ENCODE results near the gene PTDSS2.

Gene PTDSS2

DNA sequence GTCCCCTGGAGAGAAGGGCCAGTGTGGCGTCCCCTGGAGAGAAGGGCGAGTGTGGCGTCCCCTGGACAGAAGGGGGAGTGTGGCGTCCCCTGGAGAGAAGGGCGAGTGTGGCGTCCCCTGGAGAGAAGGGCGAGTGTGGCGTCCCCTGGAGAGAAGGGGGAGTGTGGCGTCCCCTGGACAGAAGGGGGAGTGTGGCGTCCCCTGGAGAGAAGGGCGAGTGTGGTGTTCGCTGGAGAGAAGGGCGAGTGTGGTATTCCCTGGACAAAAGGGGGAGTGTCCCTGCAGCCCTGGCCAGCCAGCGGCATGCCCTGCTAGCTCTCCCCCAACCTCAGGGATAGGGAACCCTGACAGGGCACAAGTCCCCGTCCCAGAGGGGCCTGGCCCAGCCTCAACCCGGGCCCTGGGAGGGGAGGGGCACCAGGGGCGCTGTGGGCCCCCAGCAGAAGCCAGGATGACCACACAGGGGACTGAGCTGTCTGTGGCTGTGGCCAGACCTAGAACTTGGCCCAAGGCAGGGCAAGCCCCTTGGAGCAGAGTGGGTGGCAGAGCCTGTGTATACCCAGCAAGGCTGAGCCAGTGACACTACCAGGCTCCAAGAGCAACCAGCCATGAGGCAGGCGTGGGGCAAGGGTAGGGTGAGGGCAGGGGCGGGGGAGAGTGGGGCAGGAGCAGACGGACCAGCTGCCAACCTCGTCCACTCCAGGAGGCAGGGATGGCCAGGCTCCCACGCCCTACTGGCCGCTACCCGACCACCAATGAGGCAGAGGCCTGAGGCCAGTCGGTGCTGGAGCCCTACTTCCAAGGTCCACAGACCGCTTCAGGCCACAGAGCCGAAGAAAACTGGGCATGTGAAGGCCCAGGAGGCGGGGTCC is 81.1 kb downstream of the PTDSS2 start:
- DNase-seq (ENCODE audit: low read depth in 3 of 3): no peak

DNA sequence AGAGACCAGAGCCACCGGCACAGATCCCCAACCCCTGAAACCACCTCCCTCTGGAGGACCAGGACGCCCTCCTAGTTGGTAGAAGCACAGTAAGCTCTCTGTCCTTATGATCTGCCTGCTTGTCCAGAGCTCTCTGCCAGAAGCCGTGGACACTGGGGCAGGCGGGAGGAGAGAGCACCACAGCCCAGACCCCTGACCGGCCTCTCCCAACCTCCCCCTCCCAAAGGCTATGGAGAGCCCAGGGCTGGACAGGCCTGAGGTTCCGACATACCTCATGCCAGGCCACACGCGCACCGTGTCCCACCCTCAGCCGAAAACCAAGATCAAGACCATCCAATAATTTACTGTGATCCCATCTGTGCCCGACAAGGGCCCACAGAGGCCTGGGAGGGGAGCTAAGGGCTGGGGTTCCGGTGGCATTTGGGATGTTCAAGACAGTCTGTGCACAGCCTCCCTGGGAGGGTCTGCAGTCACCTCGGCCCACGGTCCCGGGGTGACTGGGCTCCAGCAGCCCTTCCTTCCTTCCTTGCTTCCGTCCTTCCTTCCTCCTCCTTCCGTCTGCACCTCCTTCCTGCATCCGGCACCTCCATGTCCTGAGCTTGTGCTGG is 81.9 kb downstream of the PTDSS2 start:
- no peak for DNase-seq (ENCODE audit: low read depth in 3 of 3)

DNA sequence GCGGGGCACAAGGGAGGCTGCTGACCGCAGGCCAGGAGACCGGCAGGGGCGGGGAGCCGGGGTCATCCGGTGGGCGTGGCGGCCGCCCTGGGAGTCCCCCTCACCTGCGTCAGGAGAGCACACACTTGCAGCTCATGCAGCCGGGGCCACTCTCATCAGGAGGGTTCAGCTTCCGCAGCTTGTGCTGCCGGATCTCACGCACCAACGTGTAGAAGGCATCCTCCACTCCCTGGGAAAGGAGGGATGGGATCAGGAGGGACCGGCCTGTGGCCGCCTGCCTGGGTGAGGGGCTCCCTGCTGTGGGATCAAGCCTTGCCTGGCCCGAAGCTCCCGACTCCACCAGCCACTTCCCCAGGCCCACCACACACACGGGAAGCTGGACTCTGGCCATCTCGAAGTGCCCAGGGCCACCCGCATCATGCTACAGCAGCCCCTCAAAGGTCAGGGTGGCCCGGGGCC is 82.5 kb downstream of the PTDSS2 start:
- DNase-seq (ENCODE audit: low read depth in 3 of 3): no peak

DNA sequence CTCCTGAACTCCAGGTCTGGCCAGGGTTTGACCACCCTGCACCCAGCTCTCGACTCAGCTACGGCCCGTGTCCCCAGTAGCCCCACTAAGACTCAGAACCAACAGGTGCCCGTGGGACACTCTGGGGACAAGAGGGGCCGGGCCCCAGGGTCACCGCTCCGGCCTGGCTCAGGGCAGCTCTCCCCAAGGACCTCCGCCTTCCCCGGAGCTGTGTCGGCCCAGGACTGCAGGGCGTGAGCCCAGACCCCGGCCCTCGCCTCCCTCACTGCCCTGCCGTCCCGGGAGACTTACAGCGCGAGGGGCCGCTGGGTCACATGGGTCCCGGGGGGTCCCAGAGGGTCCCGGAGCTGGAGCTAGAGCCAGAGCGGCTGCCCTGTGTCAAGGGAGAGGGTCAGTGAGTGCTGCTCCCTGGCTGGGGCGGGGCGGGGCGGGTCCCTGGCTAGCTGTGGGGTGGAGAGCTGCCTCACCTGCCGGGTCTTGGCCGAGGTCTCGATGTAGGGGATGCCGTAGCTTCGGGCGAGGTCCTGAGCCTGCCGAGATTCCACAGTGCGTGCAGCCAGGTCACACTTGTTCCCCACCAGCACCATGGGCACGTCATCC is 83.0 kb downstream of the PTDSS2 start:
- no peak for DNase-seq (ENCODE audit: low read depth in 3 of 3)

DNA sequence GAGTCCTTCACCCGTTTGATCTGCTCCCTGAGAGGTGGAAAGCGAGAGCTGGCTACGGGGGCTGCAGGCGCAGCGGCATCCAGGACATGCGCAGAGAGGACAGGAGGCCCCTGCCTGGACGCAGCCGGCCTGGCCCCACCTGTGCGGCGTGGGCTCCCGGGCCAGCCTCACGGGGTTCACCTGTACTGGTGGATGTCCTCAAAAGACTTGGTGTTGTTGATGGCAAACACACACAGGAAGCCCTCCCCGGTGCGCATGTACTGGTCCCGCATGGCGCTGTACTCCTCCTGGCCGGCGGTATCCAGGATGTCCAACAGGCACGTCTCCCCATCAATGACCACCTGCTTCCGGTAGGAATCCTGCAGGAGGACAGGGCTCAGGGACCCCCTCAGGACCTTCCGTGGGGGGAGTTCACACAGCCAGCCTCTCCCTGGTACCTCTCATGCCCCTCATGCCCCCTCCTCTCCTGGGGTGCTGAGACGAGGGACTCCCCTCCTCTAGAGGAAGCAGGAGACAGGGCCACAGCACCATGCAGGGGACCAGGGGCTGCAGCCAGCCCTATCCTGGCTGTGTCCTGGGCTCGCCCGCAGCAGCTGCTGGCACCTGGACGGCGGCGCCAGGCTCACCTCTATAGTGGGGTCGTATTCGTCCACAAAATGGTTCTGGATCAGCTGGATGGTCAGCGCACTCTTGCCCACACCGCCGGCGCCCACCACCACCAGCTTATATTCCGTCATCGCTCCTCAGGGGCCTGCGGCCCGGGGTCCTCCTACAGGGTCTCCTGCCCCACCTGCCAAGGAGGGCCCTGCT is 83.7 kb downstream of the PTDSS2 start:
- DNase-seq (ENCODE audit: low read depth in 3 of 3): no peak

DNA sequence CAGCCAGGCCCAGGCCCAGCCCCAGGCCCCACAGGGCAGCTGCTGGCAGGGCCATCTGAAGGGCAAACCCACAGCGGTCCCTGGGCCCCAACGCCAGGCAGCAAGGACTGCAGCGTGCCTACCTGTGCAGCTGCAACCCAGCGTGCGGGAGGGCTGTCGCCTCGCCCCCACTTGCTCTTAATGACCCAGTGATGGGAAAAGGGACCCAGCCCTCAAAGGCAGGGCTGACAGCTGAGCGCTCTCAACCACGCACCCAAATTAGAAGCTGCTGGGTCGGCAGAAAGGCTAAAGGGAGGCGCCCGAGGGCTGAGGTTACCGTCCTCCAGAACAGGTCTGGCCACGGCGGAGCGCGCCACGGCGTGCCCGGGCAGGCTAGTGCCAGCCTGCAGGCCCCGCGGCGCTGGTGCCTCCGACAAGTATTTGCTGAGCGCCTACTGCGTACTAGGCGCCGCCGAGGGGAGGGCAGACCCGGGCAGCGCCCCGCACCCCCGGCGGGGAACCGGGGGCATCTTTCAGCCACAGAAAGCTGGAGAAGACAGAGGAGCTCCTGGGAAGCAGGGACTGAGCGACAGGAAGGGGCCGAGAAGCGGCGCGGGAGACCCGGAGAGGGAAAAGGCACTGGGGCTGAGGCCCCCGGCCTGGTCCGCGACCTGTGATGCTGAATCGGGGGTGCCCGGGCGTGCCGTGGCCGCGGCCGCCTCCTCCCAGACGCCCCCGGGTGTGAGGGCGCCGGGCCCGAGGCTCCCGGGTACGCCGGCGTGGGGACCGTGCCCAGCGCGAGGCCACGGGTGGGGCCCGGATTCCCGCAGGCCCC is 84.5 kb downstream of the PTDSS2 start:
- peak in 1 of 3 experiments; percentile 26 for DNase-seq (ENCODE audit: low read depth in 3 of 3)

- no peak for DNase-seq (ENCODE audit: low read depth in 3 of 3)
These were observed 85.1 kb downstream of the PTDSS2 start for GRCh38 chr11:535210-535518.

GRCh38 chr11:535519-536454 is 85.7 kb downstream of the PTDSS2 start, which contains the start of gene HRAS:
Gene HRAS (minus strand): TSS chr11:535576.
- DNase-seq (ENCODE audit: low read depth in 3 of 3): peak; percentile 92 to 96 (median 94)

DNA sequence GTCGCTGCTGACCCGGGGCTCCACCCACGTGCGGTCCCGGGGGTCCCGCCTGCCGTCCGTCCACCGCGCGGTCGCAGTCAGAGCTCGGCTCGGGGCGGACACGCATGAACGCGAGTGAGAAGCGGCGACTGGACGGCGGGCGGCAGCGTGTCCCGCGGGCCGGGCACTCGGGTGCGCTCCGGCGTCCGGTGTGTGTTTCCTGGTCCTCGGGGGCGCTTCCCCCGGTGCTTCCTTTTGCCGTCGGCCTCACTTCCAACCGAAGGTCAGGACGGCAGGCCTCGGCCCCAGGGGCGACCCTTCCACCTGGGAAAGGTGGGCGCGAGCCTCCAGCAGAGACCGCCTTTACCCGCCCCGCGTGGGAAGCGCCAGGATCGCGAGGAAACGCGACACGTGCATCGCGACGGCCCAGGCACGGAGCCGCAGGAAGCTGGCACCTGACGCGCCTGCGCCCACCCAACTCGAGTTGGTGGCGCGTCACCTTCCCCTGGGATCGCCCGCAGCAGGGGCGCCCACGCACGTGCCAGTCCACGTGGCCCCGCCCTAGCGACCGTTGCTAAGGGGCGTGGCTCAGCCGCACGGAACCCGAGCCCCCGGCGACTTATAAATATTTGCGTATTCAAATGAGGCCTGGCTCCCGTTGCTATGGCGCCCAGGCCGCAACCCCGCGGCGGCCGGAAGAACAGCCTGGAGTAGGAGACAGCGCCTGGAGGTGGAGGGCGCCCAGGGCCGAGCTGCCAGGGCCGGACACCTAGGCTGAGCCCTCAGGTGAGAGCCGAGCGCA is 87.0 kb downstream of the PTDSS2 start, which contains the start of gene LRRC56:
TSS of gene LRRC56 (plus strand) at position 687 of the 781 bp plus-strand sequence. CDS start 3,158 bp downstream, outside the sequence.
- peak; percentile 86 to 91 (median 89) for DNase-seq (ENCODE audit: low read depth in 3 of 3)

- DNase-seq (ENCODE audit: low read depth in 3 of 3): no peak
These were observed 87.7 kb downstream of the PTDSS2 start for GRCh38 chr11:537622-538430.

DNA sequence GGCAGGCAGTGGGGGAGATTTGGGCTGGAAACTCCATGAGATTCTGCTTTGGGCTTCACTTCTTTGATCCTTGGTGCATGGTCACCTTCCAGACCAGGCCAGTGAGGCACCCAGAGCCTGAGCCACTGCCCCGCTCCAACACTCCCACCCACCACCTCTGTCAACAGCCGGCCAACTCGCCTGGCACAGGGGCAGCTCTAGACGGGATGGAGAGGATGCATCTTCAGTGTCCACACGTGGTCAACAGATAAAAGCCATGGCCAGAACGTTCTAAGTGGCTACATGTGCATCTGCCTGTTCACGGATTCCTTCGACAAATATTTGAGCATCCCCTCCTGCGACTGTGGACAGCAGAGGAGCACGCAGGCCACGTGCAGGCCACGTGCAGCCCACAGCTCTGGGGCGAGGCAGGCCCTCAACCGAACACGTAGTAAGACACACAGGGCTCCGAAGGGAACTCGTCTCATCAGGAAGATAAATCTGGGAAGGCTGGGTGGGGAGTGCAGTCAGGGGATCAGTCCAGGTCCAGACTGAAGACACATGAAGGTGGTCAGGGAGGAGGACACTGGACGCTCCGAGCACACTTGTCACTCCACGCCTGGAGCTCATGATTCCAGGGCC is 88.5 kb downstream of the PTDSS2 start:
- DNase-seq (ENCODE audit: low read depth in 3 of 3): no peak

DNA sequence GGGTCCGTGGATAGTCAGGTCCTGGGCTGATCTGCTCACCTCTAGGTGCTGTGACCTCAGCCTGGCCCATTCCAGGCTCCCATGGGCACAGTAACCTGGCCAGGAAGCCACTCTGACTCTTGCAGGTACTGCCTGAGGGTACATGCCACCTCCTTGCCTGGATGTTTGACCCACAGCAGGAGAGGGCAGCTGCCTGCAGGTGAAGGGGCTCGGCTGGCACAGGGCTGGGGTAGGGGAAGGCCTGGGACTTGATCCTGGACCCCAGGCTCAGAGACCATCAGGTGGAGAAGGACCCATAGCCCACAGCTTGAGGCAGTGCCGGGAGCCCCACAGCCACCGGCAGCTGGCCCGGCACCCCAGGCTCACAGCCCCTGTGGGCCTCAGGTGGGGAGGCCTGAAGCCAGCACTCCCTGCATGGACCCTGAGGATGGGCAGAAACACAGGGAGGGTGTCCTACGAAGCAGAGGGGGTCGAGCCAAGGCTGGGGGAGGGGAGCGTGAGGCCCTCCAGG is 89.9 kb downstream of the PTDSS2 start:
- no peak for DNase-seq (ENCODE audit: low read depth in 3 of 3)

Measured in stimulated activated CD4-positive, alpha-beta T cell treated with anti-CD3 and anti-CD28 coated beads, TNF-alpha, amount 100 ng/mL, for 4 hours (primary cell).